Stomach (tissue), 4 donors: ENCODE results near the gene AKT1S1.

Experiments used
- EP300 ChIP-seq: sonication (generic); formaldehyde crosslinking; IDR thresholded peaks from one replicate; pipeline ENCODE4 v1.6.1; 2017; ENCODE audit warnings: antibody characterized with exemption
- POLR2A ChIP-seq, 4 donors: fragments of 450-650 bp; IDR thresholded peaks; one replicate each; pipeline ENCODE4 v1.6.1; 2016; ENCODE audit warnings: antibody characterized with exemption in 4 of 4, control low read depth in 2 of 4, mild to moderate bottlenecking in 1 of 4, moderate library complexity in 1 of 4

DNA sequence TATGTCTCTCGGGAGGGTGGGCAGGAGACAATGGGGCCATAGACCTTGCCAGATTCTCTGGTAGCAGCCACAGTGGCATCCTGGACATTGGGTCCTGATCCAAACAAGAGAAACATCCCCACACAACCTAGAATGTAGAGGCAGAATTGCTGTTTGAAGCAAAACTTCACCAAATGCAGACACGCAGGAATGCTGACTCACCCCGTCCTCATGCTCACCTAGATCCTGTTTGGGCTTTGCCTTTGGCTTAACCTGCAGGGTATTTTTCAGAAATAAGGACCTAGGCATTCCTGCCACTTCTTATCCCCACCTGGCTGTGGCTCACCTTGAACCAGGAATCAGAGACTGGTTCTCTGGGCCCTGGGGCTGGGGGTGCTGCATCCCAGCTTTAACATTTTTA lies 7.6 kb upstream of the AKT1S1 start:
- TF ChIP-seq POLR2A (IDR thresholded peaks at IDR 0.05) (no peak), EP300 (no peak)
